ENCODE results near the gene SGCD. TPM values are rescaled to one million over a fixed set of nuclear protein-coding genes. Genes with fewer than 3 reads are reported as not detected.

SGCD gene
- total RNA-seq, 1 donor from 2014 or later: 0.33 TPM

- Mint-ChIP-seq H3K4me3 (no peak overlapping the region), H3K27ac (ENCODE audit: unreplicated experiment) (no peak overlapping the region), H3K4me1 (no peaks in the 10 kb centered on the region), H3K27me3 (ENCODE audit: low read depth) (peaks cover 5% of the 10 kb centered on the region), H3K9me3 (no peaks in the 10 kb centered on the region), H3K36me3 (ENCODE audit: low read depth) (no peaks in the 10 kb centered on the region)
- no peak for DNase-seq (ENCODE audit: low read depth, low spot score)
- no peak for TF ChIP-seq CTCF (conservative IDR thresholded peaks at IDR 0.05)
These were observed 13.9 kb downstream of the SGCD start for GRCh38 chr5:156340893-156341292.

DNA sequence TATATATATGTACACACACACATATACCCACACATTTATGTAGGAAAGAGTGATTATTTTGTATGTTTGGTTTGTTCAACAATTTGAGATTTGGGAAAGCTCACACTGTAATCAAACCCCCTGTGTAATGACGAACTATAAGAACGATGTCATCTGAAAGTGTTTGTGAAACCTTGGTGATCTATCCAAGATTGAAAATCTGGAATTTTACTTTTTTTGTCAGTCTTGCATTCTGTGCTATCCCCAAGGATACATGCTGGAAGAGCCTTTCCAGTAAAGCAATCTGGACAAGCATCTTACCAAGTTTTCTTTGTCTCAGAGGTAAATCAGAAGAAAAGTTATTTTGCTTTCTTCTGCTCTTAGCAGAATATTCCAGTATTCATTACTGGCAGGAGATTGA lies 23.3 kb downstream of the SGCD start:
- H3K9me3 Mint-ChIP-seq: no peaks in the 10 kb centered on the region
- no peaks in the 10 kb centered on the region for H3K36me3 Mint-ChIP-seq (ENCODE audit: low read depth)
- no peak for DNase-seq (ENCODE audit: low read depth, low spot score)
- H3K27me3 Mint-ChIP-seq (ENCODE audit: low read depth): peaks cover 3% of the 10 kb centered on the region
- H3K4me3 Mint-ChIP-seq: no peak overlapping the region
- no peak overlapping the region for H3K27ac Mint-ChIP-seq (ENCODE audit: unreplicated experiment)
- no peaks in the 10 kb centered on the region for H3K4me1 Mint-ChIP-seq
- no peak for TF ChIP-seq CTCF (conservative IDR thresholded peaks at IDR 0.05)

- H3K4me1 Mint-ChIP-seq: no peaks in the 10 kb centered on the region
- DNase-seq (ENCODE audit: low read depth, low spot score): no peak
- TF ChIP-seq CTCF (conservative IDR thresholded peaks at IDR 0.05): no peak
- no peaks in the 10 kb centered on the region for H3K27me3 Mint-ChIP-seq (ENCODE audit: low read depth)
- no peaks in the 10 kb centered on the region for H3K9me3 Mint-ChIP-seq
- no peak overlapping the region for H3K4me3 Mint-ChIP-seq
- no peaks in the 10 kb centered on the region for H3K36me3 Mint-ChIP-seq (ENCODE audit: low read depth)
- no peak overlapping the region for H3K27ac Mint-ChIP-seq (ENCODE audit: unreplicated experiment)
These were observed 24.5 kb downstream of the SGCD start for GRCh38 chr5:156351423-156351822.

DNA sequence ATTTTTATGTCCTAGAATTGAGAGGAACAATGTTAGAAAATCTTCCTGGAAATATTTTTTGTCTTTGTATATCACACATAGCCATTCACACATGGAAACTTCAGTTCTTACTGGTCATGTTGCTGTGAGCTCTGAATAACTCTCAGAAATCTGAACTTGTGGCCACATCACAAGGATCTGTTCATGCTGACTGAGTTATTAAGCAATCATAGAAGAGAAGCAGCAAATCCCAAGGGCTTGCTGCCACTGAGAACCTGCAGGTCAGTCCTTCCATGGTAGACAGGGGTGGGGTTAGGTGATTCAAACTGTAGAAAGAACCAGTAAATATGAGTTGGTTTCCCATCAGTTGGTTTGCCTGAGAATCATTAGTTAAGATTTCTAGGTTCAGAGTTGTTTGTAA lies 27.6 kb downstream of the SGCD start:
- Mint-ChIP-seq H3K9me3 (no peaks in the 10 kb centered on the region), H3K27me3 (ENCODE audit: low read depth) (peaks cover 4% of the 10 kb centered on the region), H3K4me3 (no peak overlapping the region), H3K27ac (ENCODE audit: unreplicated experiment) (no peak overlapping the region), H3K36me3 (ENCODE audit: low read depth) (no peaks in the 10 kb centered on the region), H3K4me1 (no peaks in the 10 kb centered on the region)
- DNase-seq (ENCODE audit: low read depth, low spot score): no peak
- TF ChIP-seq CTCF (conservative IDR thresholded peaks at IDR 0.05): no peak

DNA sequence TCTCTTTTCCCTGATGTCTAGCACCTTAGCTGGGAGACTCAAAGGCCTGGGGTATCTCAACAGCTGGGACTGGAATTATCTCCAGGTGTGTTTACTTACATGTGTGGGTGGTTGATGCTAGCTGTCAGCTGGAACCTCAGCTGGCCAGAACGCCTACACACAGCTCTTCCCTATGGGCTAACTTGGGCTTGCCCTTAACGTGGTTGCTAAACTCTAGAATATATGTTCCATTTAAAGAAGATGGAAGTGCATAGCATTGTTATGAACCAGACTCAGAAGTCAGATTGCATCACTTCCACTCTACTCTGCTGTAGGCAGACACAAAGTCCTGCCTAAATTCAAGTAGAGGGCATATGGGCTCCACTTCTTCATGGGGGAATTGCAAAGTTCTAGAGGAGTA lies 29.3 kb downstream of the SGCD start:
- H3K4me3 Mint-ChIP-seq: no peak overlapping the region
- TF ChIP-seq CTCF (conservative IDR thresholded peaks at IDR 0.05): no peak
- H3K27me3 Mint-ChIP-seq (ENCODE audit: low read depth): peaks cover 4% of the 10 kb centered on the region
- H3K9me3 Mint-ChIP-seq: no peaks in the 10 kb centered on the region
- no peak for DNase-seq (ENCODE audit: low read depth, low spot score)
- H3K27ac Mint-ChIP-seq (ENCODE audit: unreplicated experiment): no peak overlapping the region
- no peaks in the 10 kb centered on the region for H3K36me3 Mint-ChIP-seq (ENCODE audit: low read depth)
- H3K4me1 Mint-ChIP-seq: no peaks in the 10 kb centered on the region

DNA sequence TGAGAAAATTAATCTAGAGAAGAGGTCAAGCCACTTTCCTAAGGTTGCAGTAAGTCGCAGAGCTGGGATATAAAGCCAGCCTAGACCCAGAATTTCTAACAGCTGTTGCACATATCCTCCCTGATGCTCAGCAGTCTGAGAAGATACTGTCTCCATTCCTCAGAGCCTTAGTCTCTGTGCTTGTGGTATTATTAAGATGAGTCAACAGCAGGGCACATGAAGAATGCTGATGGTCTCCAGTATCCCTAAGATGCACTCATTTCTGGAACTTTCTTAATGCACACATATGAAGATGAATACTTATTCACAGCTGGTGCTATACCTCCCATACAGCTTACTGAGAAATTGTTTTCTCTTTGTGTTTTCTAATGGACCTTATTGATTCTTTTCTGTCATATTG lies 32.5 kb downstream of the SGCD start:
- Mint-ChIP-seq H3K27ac (ENCODE audit: unreplicated experiment) (no peak overlapping the region), H3K27me3 (ENCODE audit: low read depth) (peaks cover 4% of the 10 kb centered on the region), H3K4me1 (no peaks in the 10 kb centered on the region), H3K4me3 (no peak overlapping the region), H3K36me3 (ENCODE audit: low read depth) (no peaks in the 10 kb centered on the region), H3K9me3 (no peaks in the 10 kb centered on the region)
- DNase-seq (ENCODE audit: low read depth, low spot score): no peak
- no peak for TF ChIP-seq CTCF (conservative IDR thresholded peaks at IDR 0.05)
